GM19397 (cell line): ENCODE results near the gene NR1I3.
A peak's percentile ranks its signal among the peaks of the same experiment; 100 is the strongest.

Experiments used
- ATAC-seq: cut with Tn5 transposase; IDR thresholded peaks from one replicate; pipeline ENCODE4 v1.9.1; 2021; ENCODE audit warnings: mild to moderate bottlenecking, moderate library complexity; ENCODE audit not compliant: unreplicated experiment

The NR1I3 gene

DNA sequence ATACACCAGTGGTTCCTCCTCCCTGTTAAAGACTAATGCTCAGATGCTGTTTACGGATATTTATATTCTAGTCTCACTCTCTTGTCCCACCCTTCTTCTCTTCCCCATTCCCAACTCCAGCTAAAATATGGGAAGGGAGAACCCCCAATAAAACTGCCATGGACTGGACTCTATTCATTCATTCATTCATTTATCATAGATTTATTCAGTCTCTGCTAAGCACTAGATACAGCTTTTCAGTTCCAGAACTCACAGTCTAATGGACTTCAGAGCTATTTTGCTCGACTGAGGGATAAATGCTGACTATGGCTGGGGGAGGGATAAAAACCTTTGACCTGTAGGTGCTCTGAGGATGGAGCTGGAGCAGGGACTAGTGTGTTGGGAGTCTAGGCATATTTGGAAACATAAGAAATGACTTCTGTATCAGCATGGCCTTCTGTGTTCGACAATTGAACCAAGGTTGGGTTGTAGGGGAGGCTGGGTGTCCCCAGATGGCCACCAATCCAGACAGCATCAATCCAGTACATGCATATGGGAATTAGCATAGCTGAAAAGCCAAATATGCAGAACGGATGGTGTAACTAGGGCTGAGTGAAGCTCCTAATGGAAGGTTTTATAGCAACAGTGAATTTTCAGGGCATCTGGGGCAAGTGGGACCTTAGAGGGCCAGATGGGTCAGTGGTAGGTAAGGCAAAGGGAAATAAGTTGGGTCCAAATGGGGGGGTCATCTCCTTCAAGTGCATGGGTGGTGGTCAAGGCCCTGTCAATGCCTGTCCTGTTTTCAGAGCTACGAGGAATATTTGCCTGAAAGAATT lies 18.7 kb downstream of the NR1I3 start:
- no peak for ATAC-seq

DNA sequence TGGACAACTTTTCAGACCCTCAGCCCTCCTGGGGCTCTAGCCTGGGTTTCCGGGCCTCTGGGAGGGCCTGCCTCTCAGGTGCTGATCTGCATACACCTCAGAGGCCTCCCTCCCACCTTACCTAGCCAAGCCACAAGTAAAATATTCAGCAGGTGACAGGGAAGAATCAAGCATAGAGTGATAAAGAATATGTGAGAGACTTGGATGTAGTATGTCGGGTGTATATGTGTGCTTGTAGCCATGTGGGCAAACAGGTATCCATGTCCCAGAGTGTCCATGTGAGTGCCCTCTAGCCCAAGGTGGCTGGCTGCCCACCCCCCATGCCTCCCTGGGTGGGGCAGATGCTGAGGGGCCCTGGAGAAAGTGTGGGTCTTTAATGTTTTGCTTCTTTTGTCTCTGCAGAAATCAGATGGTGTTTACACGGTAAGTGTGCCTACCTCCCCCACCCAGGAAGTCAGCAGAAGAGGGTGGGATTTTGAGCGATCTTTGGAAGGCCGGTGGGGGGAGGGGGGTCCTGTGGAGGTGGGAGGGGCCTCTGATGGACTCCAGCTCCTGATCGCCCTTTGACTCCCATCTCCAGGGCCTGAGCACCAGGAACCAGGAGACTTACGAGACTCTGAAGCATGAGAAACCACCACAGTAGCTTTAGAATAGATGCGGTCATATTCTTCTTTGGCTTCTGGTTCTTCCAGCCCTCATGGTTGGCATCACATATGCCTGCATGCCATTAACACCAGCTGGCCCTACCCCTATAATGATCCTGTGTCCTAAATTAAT lies 19.5 kb downstream of the NR1I3 start:
- ATAC-seq, result no peak

DNA sequence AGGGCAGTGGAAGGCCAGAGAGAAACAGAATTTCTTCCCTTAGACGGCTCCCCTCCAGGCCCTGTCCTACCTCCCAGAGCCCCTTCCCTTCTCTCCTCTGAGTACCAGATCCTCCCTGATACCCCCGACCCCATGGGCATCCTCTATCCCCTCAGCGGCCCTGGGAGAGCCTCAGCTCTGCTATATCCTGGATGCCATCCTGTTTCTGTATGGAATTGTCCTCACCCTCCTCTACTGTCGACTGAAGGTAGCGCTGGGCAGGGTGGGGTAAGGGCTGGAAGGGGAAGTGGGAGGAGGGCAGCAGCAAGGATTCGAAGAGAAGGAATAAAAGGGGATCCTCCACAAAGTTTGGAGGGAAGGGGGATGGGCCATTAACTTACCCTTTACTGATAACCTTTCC lies 20.2 kb downstream of the NR1I3 start:
- no peak for ATAC-seq

DNA sequence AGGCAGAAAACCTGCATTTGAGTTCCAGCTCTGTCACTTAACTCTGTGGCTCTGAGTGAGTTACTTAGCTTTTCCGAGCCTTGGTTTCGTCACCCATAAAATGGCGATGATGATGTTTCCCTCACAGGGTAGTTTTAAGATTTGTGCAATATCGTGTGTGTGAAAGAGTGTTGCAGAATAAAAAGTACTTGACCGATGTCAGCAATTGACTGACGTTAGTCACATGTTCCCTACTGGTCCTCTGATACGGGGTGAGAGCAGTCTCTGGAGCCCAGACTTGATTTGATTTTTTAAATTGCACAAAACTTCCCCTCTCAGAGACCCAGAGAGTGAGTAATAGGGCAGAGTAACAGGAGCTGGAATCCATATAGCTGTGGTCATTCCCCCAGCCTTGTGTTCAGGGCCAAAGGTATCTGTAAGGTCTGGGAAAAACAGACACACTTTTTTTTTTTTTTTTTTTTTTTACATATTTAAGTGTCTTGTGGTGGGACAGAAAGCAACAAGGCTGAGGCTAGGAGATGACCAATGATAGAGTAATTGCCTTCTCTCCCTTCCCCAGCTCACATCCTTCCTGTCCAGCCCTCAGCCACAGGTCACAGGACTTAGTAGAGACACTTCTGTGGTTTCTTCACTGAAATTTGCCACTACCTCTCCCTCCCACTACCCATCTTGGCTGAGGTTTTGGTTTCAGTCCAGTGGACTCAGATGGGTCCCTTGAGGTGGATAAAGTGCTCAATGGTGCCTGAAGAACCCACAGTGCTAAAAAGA lies 20.9 kb downstream of the NR1I3 start:
- ATAC-seq, result peak; percentile 85

DNA sequence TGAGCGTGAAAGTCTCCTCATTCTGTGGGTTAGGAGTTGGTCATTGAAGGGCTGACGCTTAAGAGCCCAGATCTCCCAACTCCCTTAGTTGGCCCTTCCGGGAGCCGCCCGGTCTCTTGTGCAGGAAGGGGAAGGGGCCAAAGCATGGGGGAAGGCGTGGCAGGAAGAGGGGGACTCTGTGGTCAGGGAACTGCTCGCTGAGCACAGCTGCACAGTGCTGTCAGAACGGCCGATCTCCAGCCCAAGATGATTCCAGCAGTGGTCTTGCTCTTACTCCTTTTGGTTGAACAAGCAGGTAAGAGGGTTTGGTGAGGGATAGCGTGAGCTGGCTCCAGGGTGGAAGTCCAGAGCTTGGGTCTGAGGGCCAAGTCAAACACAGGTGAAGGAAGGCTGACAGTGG lies 22.9 kb downstream of the NR1I3 start, which contains the start of gene FCER1G:
TSS of gene FCER1G (plus strand) at position 220 of the 400 bp plus-strand sequence. CDS start at position 247, 27 bp downstream.
- no peak for ATAC-seq

DNA sequence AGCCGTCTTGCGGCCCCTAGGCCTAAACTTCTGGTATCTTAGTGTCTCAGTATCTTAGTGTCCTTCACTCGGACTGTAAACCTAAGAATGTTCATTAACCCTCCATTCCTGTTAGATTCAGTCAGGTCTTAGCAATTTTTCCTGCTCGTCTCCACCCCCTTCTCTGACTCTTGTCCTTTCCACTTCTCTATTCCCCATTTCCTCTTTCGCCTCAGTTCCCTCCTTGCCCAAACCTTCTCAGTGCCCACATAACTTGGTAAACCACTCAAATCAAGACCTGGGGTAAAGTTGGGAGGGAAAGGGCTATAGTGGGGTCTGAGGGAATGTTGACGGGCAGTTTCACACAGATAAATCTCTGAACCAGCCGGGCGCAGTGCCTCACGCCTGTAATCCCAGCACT lies 23.6 kb downstream of the NR1I3 start:
- ATAC-seq, result no peak

DNA sequence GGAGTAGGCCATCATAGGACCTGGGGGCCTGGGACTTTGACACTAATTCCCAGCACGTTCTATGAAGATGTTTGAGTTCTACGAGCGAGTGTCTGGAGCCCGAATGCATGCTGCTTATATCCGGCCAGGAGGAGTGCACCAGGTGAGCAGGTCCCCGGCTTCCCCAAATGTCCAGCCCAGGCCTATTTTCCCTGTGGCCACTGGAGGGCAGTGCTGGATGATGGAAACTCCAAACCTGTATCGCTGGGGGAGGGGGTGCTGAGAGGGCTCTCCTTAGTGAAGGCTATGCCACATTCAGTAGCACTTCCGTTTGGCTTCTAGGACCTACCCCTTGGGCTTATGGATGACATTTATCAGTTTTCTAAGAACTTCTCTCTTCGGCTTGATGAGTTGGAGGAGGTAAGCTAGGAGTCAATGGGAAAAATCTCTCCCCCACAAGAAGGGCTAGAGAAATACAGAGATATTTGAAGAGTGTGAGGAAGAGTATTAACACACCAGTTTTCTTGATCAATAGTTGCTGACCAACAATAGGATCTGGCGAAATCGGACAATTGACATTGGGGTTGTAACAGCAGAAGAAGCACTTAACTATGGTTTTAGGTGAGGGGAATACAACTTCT lies 28.1 kb downstream of the NR1I3 start:
- no peak for ATAC-seq

DNA sequence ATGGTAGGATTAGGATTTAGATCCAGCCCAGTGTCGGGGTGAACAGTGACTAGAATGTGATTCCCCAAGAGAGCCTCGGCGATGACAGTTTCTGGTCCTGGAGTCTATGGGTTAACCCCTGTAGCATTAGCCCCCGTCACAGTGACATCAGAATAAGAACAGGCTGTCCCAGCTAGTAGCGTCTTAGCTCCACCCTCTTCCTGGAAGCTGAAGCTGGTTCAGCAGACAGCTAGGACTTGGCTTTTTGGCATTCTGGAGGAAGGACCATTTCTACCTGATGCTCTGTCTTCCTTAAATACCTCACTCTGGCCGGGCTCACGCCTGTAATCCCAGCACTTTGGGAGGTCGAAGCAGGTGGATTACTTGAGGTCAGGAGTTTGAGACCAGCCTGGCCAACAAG lies 30.8 kb downstream of the NR1I3 start:
- no peak for ATAC-seq

DNA sequence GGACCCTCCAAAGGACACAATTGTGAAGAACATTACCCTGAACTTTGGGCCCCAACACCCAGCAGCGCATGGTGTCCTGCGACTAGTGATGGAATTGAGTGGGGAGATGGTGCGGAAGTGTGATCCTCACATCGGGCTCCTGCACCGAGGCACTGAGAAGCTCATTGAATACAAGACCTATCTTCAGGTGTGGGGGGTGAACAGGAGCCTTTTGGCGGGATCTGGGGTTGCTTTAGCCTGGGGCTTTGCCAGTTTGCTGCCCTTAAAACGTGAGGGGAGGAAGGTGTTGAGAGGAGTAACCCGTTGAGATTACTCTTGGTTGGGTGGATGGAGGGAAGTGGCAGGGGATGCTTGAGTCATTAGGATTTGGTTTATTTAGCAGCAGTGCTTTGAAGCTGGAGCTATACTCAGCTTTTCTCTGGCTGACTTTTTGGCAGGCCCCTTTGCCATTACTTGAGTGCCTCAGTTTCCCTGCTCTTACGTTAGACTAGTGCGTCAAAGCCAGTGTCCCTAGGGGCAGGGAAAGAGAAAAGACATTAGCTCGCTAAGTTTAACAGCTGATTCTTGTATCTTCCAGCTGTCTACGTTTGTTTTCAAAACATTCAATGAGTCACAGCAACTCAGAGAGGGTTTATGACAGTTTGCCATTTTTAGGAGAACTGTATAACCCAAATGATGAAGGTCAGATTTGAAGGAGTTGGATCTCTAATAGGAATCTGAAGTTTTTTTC lies 31.4 kb downstream of the NR1I3 start:
- ATAC-seq, result no peak

DNA sequence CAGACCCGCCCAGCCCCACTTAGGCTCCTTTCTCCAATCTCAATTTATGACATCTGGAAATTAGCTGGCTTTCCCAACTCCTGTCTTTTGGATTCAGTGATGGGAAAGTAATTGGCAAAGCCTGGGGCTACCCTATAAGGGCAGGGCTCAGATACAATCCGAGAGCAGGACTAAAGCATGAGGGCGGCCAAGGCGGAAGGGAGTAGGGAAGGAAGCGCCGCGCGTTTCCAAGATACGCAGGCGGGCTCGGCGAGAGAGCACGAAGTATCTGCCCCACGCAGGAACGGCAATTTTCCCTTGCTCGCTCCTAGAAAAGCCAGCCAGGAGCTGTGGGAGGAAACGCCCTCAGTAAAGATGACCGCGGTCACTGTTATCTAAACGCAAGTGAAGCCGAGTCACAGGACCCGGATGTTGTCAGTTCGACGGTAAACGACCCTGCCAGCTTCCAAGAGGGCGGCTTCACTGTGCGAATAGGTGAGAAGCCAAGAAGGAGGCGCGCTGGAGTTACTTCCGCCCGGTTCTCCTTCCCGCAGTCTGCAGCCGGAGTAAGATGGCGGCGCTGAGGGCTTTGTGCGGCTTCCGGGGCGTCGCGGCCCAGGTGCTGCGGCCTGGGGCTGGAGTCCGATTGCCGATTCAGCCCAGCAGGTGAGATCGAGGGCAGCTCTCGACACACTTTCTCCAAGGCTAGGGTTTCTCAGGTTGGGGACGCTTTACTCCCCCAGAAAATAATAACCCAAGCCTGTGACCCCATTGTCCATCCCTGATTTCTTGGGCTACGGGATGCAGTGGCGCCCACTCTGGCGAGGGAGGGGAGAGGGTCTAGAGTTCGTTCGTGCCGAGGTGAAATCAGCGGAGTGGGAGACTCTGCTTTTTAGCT lies 35.9 kb downstream of the NR1I3 start, which contains the start of gene NDUFS2:
TSS of gene NDUFS2 (plus strand) at position 532 of the 877 bp plus-strand sequence. CDS start at position 551, 19 bp downstream.
- peak; percentile 94 for ATAC-seq

DNA sequence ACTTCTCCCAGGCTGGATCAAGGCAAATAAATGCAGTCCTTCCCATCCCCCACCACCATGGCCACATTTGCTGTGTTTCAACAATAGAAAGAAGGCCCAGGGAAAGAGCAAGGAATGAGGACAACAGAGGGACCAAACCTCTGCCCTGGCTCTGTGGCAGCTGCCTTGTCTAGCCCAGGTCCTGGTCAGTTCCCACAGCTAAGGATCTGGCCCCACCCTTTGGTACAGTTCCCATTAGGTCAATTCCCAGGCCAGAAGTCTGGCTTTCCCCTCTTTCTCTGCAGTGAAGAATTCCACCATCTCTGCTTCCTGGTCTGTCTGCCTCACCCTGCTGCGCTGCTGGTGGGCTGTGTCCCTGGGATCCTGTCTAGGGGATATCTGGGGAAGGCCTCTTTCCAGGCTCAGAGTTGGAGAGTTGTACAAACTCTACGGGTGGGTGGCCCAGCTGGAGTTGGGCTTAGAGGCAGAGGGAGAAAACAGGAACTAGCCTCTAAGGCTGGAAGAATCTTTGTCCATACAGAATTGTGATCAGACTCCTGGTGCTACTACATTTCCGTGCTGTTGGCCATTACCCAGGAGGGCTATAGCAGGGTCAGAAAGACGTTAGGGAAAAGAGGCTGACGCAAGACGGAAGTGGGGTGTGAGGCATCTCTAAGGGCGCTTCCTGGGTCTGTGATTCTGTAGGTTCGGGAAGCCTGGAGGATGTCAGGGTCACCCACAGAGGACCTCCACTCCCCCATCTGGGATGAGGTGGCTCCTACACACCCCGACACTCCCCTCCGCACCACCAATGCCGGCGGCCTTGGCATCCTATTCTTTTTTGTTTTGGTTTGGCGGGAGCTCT lies 36.8 kb downstream of the NR1I3 start:
- ATAC-seq, result no peak

DNA sequence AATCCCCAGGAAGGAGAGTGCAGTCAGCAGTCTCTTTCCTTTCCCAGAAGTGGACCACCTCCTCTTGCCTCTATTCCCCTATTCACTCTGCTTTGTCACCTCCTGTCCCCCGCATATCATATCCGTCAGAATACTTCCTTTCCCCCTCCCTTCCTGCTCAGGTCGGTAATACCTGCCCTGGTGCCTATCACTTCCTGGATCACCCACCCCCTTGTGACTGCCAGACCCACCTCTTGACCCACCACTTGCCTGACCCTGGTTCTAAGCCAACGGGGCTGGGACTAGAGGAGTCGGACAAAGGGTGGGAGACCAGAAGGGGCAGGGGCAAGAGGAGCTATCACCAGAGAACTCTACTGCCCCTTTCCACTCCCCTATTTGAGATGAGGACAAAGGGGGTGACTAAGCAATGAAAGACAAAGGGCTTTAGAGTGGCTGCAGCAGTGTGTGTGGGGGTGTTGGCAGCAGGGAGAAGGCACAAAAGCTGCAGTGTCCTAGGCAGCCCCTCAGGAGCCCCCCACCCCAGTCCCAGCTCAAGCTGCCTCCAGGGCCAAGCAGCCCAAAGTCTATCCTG lies 37.5 kb downstream of the NR1I3 start:
- no peak for ATAC-seq

DNA sequence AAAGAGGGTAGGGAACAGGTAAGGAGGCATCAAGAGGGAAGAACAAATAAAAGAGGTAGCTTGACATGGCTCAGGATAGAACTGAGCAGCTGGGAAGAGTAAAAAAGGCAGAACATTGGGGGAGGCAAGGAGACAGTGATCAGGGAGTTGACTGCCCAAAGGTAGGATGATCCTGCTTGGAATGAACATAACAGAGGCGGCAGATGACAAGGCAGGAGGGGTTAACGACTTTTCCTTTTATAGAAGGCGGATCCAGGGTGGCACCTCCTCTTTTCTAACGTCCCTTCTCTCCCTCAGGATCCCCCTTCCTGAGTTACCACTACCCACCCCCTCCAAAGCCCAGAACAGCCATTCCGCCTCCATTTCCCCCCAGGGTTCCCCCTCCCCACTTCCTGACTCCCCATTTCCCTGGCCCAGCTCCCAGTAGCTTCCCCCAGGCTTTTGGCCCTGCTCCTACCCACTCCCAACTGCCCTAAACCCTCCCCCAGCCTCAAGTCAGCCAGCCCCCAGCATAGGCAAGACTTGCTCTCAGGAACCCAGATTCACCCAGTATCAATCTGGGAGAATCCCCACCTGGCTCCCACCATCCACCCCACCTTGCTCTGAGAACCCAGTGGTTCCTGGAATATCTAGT lies 38.4 kb downstream of the NR1I3 start:
- no peak for ATAC-seq

DNA sequence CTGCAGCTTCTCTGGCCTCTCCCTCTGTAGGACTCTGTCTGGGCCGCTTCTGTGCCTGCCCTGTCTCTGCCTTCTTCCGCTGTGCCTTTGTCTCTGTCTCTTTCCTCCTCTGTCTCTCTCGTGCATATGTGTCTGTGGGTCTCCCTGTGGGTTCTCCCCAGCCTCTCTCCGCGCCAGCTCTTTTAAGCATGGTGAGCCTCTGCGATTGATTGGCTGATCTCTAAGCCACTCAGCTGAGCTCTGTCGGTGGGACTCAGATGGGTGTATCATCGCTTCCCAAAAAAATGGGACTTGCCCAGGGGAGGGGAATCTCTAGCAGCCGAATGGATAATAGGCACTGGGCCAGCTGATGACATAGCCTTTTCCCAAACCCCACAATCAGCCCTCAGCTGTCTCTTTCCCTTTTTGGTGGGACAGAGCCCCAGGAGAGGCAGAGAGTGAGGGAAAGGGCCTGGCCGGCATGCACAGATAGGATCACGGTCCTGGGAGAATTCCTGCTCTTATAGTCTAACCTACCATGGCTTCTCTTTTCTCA lies 39.0 kb downstream of the NR1I3 start, which contains the start of gene ADAMTS4:
TSS of gene ADAMTS4 (minus strand) at position 158 of the 535 bp plus-strand sequence. CDS start 427 bp downstream, outside the sequence.
- ATAC-seq, result no peak

DNA sequence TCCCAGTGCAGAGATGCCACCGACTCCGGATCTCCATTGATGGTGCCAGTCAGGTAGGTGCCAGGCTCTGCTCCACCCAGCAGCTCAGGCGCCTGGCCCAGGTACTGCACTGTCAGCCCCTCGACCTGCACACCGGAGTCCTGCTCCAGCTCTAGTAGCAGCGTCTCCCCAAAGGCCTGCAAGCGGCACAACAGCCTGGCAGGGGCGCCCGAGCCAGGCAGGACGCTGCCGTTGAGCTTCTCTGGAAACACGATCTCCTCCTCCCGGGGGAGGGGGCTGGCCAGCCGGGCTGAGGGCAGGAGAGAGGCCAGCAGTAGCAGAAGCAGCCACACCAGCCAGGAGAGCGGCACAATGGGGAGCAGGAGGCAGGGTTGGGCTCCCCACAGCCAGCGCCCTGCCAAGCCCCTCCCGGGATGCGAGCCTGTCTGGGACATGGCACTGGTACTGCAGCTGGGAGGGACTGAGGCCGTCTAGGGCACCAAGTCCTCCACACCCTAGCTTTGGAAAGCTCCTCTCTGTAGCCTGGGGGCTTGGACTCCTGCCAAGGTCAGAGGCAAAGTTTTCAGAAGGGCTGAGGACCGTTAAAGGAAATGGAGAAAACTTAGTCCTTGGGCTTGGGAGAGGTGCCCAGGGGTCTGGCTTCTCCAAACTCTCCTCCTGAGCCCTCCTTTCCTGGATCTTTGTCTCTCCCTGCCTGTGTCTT lies 39.7 kb downstream of the NR1I3 start:
- no peak for ATAC-seq

DNA sequence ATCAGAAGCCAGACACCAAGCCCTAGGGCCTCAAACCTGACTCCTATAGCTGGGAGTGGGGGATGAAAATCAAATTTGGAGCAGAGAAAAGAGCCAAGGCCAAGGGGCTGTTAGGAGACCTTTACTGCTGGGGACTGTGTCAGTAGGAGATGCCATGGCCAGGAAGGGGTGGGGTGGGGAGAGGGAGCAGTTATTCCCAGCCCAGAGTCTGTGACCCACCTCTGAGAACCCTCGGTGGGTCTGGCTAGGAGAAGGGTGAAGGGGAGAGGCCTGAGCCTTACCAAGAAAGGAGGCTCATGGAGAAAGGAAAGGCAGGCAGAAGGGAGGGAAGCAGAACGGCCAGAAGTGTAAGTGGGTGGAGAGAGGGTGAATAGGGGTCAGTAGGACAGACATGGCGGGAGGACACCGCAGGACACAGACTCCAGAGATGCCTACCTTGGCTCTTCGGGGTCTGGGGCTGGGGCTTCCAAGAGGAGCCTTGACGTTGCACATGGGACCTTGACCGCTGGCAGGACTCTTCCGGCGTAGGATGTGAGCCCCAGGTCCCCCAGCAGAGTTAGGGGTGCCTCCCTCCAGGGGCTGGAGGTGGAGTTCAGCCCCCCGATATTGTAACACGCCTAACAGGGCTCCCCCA lies 40.3 kb downstream of the NR1I3 start:
- ATAC-seq, result no peak
